HFF-Myc (cell line): Measurements from ENCODE around the gene PLEK2.

Experiments used
- DNase-seq: peaks from one replicate; pipeline ENCODE4 v3.0.0-alpha.2; 2011; ENCODE audit warnings: low read depth; ENCODE audit errors: extremely low read depth
- H3K4me3 ChIP-seq: replicated peaks from 2 replicates; pipeline ENCODE4 v1.5.1; 2011; ENCODE audit warnings: low read depth, mild to moderate bottlenecking, control low read depth, low read length
- CTCF ChIP-seq: IDR thresholded peaks from 2 replicates; pipeline ENCODE4 v1.5.1; 2012; ENCODE audit warnings: mild to moderate bottlenecking, low read depth, low read length, control low read depth; ENCODE audit errors: missing control alignments

Gene PLEK2

DNA sequence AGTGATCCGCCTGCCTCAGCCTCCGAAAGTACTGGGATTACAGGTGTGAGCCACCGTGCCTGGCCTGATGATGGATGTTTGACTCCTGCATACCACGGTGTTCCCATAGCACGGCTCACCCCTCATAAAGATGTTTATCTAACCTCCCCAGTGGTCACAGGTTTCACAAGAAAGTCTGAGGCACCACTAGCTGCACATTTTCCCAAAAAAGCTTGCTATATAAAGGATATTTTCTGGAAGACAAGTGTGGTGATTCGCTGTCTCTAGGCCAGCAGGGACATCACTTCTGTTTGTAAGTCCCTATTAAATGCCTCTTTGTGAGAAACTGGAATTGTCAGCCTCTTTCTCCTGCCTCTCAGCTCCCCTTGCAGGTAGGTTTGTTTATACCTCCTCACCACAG, 18.3 kb downstream of the PLEK2 start:
- DNase-seq: no peak
- H3K4me3 ChIP-seq: no peak overlapping the region
- TF ChIP-seq CTCF: no peak

DNA sequence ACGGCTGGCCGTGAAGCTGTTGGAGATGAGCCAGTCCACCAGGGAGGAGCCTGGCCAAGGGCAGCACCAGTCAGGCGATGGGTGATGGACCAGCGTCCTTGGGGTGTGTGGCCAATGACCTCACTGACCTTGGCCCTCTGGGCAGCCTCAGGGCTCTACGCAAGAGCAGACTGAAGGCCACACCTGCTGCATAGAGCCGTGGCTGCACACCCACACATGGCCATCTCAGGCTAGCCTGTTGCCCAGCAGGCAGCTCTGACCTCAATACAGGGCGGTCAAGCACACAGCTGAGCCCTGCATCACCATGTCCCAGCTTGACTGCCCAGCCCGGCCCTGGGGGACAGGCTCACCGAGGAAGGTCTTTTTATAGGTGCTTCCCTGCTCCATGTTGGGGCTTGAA, 19.2 kb downstream of the PLEK2 start:
- no peak for DNase-seq
- no peak for TF ChIP-seq CTCF
- no peak overlapping the region for H3K4me3 ChIP-seq

GRCh38 chr14:67392123-67392522, 19.8 kb downstream of the PLEK2 start:
- TF ChIP-seq CTCF: no peak
- DNase-seq: no peak
- no peak overlapping the region for H3K4me3 ChIP-seq

DNA sequence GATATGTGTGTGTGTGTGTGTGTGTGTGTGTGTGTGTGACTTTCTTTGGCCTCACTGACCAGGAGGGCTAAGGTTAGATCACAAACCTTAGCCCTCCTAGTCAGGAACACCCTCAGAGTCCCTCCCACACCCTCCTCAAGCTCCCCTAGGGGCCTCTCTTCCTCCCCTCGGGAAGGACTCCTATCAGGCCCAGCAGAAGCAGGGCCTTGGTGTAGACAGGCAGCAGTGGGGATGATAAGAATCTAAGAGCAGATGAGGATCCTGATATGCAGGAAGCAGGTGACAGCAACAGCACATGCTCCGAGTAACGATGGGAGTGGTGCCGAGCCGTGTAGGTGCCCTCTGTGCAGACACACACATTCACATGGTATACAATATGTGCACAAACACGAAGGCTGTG, 20.7 kb downstream of the PLEK2 start:
- no peak for TF ChIP-seq CTCF
- H3K4me3 ChIP-seq: no peak overlapping the region
- DNase-seq: no peak

GRCh38 chr14:67389811-67390534, 22.0 kb downstream of the PLEK2 start:
- no peak for TF ChIP-seq CTCF
- H3K4me3 ChIP-seq: no peak overlapping the region
- no peak for DNase-seq

DNA sequence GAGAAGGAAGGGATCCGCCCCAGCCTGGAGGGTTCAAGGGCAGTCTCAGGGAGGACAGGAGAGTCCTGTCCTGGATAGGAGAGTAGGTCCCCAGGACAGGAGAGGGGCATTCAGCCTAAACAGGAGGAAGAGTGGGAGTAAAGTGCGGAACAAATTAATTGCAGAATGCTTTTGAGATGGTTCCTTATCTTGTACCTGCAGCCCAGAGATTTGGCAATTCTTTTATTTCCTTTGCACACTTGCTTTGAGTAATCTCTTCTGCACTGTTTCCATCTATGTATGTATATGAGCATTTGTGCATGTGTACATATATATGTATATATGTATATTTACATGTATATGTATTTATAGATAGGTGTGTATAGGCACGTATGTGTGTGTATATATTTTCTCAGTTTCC, 22.7 kb downstream of the PLEK2 start:
- H3K4me3 ChIP-seq: no peak overlapping the region
- no peak for TF ChIP-seq CTCF
- no peak for DNase-seq

DNA sequence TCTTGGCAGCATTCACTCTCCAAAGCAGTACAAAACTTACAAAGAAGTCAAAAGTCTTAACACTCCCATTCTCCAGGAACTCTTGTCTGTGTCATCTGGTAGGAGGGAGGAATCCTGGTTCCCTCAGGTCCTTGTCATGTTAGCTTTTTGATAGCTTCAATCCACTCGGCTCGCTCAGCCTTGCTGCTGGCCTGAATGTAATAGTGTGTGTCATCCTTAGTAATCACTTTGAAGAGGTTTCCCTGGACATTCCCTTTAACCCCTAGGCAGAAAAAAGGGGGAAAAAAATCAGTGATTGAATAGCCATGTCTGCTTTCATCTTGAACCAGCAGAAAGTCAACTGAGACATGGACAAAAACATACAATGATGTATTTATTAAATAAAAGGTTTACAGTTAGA, 24.8 kb downstream of the PLEK2 start:
- DNase-seq: no peak
- TF ChIP-seq CTCF: no peak
- H3K4me3 ChIP-seq: no peak overlapping the region
